Sigmoid colon (tissue), 3 donors: ENCODE results near the gene HES5.

Source experiments
- CTCF ChIP-seq, 4 experiments: fragments of 450-650 bp in 3 of 4; fragments of 200-600 bp in 1 of 4; IDR thresholded peaks; one replicate each; pipeline ENCODE4 v1.5.1; 2016 to 2019; ENCODE audit warnings: antibody characterized with exemption in 4 of 4, mild to moderate bottlenecking in 3 of 4, moderate library complexity in 2 of 4
- POLR2A ChIP-seq, 2 donors: fragments of 450-650 bp; IDR thresholded peaks; one replicate each; pipeline ENCODE4 v1.6.1; 2016; ENCODE audit warnings: antibody characterized with exemption in 2 of 2, mild to moderate bottlenecking in 2 of 2, moderate library complexity in 2 of 2

- TF ChIP-seq CTCF (IDR thresholded peaks at IDR 0.05) (no peak), POLR2A (IDR thresholded peaks at IDR 0.05) (no peak)
Measured at GRCh38 chr1:2532485-2533160, 2.6 kb upstream of the HES5 start.
